RWPE2 (cell line): Measurements from ENCODE around the gene THPO.
A peak's percentile ranks its signal among the peaks of the same experiment; 100 is the strongest.

Experiments
- ATAC-seq: fragments of 200-7000 bp; cut with Tn5 transposase; 3 replicates; pipeline ENCODE4 v1.9.1; 2021; ENCODE audit warnings: low read depth
- DNase-seq: peaks from one replicate; pipeline ENCODE4 v3.0.0-alpha.2; 2020; ENCODE audit warnings: low spot score
- H3K27ac ChIP-seq: fragments of 450-650 bp; 2 replicates; pipeline ENCODE4 v1.5.1; 2017; ENCODE audit warnings: mild to moderate bottlenecking; ENCODE audit not compliant: poor library complexity, severe bottlenecking
- H3K27me3 ChIP-seq: fragments of 250-450 bp; sonication (Bioruptor Pico); 2 replicates; pipeline ENCODE4 v1.5.1; 2021; ENCODE audit warnings: mild to moderate bottlenecking, moderate library complexity; ENCODE audit not compliant: insufficient read depth, poor library complexity, severe bottlenecking
- H3K36me3 ChIP-seq: fragments of 250-450 bp; sonication (Bioruptor Pico); 2 replicates; pipeline ENCODE4 v1.5.1; 2020; ENCODE audit warnings: low read depth, mild to moderate bottlenecking, moderate library complexity
- H3K4me1 ChIP-seq: fragments of 250-450 bp; sonication (Bioruptor Pico); 2 replicates; pipeline ENCODE4 v1.5.1; 2021; ENCODE audit warnings: mild to moderate bottlenecking, moderate library complexity; ENCODE audit not compliant: insufficient read depth, poor library complexity, severe bottlenecking
- H3K4me3 ChIP-seq: fragments of 250-450 bp; sonication (Bioruptor Pico); 2 replicates; pipeline ENCODE4 v1.5.1; 2021; ENCODE audit warnings: mild to moderate bottlenecking, moderate library complexity; ENCODE audit not compliant: severe bottlenecking
- H3K9me3 ChIP-seq: fragments of 250-450 bp; sonication (Bioruptor Pico); 2 replicates; pipeline ENCODE4 v1.5.1; 2021; ENCODE audit warnings: mild to moderate bottlenecking, moderate library complexity; ENCODE audit not compliant: severe bottlenecking
- CTCF ChIP-seq: fragments of 450-650 bp; IDR thresholded peaks from one replicate; pipeline ENCODE4 v1.5.1; 2017; ENCODE audit warnings: mild to moderate bottlenecking, moderate library complexity; ENCODE audit not compliant: poor library complexity, severe bottlenecking

Gene THPO

DNA sequence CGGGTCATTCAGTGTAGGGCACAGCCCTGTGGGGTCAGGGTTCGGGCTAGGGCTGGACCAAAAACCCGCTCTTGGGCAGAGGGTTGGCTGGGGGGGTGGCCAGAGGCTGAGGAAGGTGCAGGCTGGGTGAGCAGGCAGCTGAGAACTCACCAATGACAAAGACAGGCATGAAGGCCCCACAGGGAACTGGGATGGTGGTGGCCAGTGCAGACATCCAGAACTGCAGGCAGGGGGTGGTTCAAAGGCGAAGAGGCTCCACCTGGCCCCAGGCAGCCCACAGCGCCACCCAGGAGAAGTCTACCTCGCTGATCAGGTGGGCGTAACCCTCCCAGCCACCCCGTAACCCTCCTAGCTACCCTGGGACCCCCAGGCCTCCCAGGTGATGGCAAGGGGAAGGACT, 23.3 kb downstream of the THPO start:
- Histone ChIP-seq H3K4me3 (no peak overlapping the region), H3K27ac (no peak overlapping the region), H3K9me3 (no peaks in the 10 kb centered on the region), H3K36me3 (peaks cover 26% of the 10 kb centered on the region), H3K27me3 (no peaks in the 10 kb centered on the region), H3K4me1 (no peaks in the 10 kb centered on the region)
- no peak for TF ChIP-seq CTCF
- DNase-seq (peak; percentile 44), ATAC-seq (no peak)

GRCh38 chr3:184354121-184354728, 23.8 kb downstream of the THPO start:
- H3K27me3 ChIP-seq = no peaks in the 10 kb centered on the region
- H3K4me1 ChIP-seq = no peaks in the 10 kb centered on the region
- DNase-seq (peak; percentile 48), ATAC-seq (0 out of 3 replicates have a peak, but pooled peaks have one; percentile 35)
- TF ChIP-seq CTCF = peak; percentile 62
- H3K4me3 ChIP-seq = no peak overlapping the region
- no peak overlapping the region for H3K27ac ChIP-seq
- no peaks in the 10 kb centered on the region for H3K9me3 ChIP-seq
- H3K36me3 ChIP-seq = peaks cover 26% of the 10 kb centered on the region

GRCh38 chr3:184353546-184353941, 24.5 kb downstream of the THPO start:
- no peak for TF ChIP-seq CTCF
- ATAC-seq (no peak), DNase-seq (peak; percentile 45)
- no peak overlapping the region for H3K4me3 ChIP-seq
- H3K9me3 ChIP-seq = no peaks in the 10 kb centered on the region
- H3K36me3 ChIP-seq = peaks cover 26% of the 10 kb centered on the region
- no peaks in the 10 kb centered on the region for H3K4me1 ChIP-seq
- no peak overlapping the region for H3K27ac ChIP-seq
- no peaks in the 10 kb centered on the region for H3K27me3 ChIP-seq

- Histone ChIP-seq H3K36me3 (peaks cover 26% of the 10 kb centered on the region), H3K27me3 (no peaks in the 10 kb centered on the region), H3K4me1 (no peaks in the 10 kb centered on the region), H3K9me3 (no peaks in the 10 kb centered on the region), H3K27ac (no peak overlapping the region), H3K4me3 (no peak overlapping the region)
- ATAC-seq (no peak), DNase-seq (no peak)
- TF ChIP-seq CTCF = no peak
Measured at GRCh38 chr3:184352897-184353545, 25.0 kb downstream of the THPO start.
